Stimulated activated CD4-positive, alpha-beta T cell treated with anti-CD3 and anti-CD28 coated beads, Interleukin-15, amount 100 ng/mL, for 24 hours (primary cell): ENCODE data around the gene ARFGEF2.
"Not testable (repeated sequence)": the region's sequence is repeated elsewhere in the genome, so short reads cannot be mapped to it uniquely, and the experiment has no call there.

Experiments
- DNase-seq: peaks from one replicate; pipeline ENCODE4 v3.0.0-alpha.2; 2020

The ARFGEF2 gene

DNA sequence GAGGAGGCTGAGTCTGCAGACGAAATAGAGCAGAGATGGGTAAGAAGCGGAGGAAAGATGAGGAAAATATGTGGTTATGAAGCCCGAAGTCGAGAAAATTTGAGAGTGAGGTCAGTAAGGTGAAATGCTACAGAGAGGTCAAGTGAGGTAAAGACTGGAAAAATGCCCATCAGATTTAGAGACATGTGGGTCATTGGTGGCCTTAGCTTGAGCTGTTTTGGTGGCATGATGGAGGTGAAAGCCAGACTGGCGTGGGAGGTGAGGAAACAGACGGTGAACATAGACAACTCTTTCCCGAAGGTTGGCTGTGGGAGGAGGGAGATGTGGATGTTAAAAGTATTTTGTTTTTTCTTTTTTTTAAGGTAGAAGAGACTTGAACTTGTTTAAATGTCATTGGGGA lies 9.4 kb downstream of the ARFGEF2 start:
- no peak for DNase-seq

- DNase-seq: no peak
Observed at GRCh38 chr20:48931527-48932374, 10.2 kb downstream of the ARFGEF2 start.

DNA sequence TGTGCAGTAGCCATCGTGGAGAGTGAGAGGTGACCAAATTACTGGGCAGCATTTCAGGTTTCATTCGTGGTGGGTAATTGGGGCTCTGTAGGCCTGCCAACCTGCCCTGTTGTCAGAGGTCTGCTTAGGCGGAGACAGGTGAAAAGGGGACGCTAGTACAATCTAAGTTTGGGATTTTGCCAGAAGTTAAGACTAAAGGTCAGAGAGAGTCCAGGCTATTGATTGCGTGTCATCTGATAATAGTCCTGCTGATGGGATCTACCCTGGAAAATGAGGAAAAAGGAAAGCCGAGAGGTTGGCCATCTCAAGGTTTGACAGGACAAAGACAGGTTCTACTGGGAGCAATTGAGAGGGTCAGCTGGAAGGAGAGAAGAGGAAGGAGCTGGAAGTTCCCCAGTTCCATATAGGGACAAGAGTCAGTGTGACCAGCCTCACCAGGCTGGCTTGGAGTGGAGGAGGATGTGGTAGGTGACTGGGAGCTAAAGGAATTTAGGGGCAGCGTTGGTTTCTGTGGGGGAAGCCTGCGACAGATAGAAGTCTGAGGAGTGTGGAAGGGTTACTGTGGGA lies 10.9 kb downstream of the ARFGEF2 start:
- DNase-seq: no peak

DNA sequence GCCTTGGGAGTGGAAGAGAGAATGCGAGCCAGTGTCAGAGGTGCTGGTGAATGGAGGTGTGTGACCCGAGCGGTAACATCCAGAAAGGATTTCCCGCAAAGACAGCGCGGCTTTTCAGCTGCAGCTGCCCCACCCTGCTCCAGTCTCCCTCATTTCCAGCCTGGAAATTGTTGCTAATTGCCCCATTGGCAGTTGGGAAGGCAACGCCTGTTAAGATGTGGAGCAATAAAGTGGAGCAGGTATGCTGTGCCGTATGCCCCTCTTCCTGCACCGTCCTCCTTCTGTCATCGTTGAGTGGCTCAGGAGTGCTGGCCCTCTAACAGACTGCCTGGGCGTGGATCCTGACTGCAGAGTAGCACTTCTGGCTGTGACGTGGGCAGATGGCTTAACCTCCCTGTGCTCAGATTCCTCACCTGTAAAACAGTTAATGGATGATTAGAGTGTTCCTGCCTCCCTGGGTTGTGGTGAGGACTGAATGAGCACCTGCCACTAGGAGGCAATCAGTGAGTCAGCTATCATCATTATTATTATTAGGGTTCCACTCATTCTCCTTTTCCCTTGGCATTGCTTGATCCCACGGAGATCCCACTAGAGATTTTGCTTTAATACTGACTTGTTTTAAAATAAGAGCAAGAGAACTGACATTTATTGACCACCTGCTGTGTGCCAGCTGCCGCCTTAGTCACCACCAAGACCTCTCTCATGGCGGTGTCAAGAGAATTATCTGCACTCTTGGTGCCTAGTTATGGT lies 11.7 kb downstream of the ARFGEF2 start:
- no peak for DNase-seq

DNA sequence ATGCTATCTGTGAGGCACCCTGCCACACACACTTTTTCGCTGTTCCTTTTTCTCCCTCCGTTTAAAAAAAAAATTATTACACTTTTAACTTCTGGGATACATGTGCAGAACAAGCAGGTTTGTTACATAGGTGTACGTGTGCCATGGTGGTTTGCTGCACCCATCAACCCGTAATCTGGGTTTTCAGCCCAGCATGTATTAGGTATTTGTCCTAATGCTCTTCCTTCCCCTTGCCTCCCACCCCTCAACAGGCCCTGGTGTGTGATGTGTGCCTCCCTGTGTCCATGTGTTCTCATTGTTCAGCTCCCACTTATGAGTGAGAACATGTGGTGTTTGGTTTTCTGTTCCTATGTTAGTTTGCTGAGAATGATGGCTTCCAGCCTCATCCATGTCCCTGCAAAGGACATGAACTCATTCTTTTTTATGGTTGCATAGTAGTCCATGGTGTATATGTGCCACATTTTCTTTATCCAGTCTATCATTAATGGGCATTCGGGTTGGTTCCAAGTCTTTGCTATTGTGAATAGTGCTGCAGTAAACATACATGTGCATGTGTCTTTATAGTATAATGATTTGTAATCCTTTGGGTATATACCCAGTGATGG lies 12.9 kb downstream of the ARFGEF2 start:
- not testable (repeated sequence) for DNase-seq

- not testable (repeated sequence) for DNase-seq
Observed at GRCh38 chr20:48934966-48935365, 13.5 kb downstream of the ARFGEF2 start.

- DNase-seq: not testable (repeated sequence)
Observed at GRCh38 chr20:48936178-48936577, 14.7 kb downstream of the ARFGEF2 start.

DNA sequence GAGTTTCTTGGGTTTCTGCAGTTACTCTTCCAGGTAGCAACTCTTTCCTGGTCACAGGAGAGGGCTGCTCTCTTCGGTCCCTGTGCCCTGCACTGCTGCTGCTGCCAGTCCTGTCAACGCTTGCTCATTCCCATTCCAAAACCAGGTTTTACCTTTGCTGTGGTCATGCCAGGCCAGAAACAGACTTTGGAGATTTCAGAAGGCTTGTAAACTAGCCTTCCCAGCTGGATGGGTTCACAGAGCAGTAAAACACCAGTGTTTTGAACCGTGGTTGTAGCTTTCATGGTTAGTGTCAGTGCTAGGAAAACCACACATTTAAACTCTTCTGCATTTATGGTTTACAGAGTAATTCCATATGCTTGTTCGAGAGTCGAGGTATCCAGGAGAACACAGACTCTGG lies 16.2 kb downstream of the ARFGEF2 start:
- DNase-seq: no peak

GRCh38 chr20:48938670-48939069 lies 17.2 kb downstream of the ARFGEF2 start:
- no peak for DNase-seq

DNA sequence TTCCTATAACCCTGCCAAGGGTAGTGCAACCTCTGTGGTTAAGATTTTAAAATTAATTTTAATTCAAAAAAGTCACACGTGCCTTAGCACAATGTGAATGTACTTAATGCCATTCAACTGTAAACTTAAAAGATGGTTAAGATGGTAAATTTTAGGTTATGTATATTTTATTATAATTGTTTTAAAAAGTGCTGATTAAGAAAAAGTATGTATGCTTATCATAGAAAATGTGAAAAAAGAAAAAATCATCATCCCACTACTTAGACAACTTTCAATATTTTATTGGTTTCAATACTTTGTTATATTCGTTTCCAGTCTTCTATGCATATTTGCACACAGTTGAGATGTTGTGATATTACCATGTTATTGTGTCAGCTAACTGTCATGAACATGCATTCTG lies 18.7 kb downstream of the ARFGEF2 start:
- no peak for DNase-seq

DNA sequence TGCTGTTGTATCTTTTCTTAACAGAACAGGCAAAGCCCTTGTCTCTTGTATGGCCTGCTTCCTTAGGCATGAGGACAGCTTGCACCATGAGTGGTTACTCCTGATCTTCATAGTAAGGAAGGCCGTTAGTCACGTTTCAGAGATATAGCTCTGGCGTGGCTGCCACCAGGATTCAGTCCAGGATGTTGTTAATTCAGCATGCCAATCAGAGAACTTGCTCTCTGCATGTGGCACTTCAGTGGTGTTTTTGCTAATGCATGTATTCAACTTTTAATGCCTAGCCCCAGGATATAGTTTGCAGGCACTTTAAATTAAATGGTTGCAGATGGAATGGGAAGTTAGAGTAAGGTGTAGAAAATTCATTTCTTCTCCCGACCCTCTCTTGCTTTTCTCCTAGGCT lies 20.0 kb downstream of the ARFGEF2 start:
- no peak for DNase-seq

- DNase-seq: no peak
Observed at GRCh38 chr20:48942730-48943129, 21.2 kb downstream of the ARFGEF2 start.

GRCh38 chr20:48944663-48945297 lies 23.3 kb downstream of the ARFGEF2 start:
- DNase-seq: no peak

GRCh38 chr20:48945840-48946514 lies 24.5 kb downstream of the ARFGEF2 start:
- DNase-seq: no peak

GRCh38 chr20:48948612-48949011 lies 27.1 kb downstream of the ARFGEF2 start:
- no peak for DNase-seq

GRCh38 chr20:48949304-48950170 lies 28.0 kb downstream of the ARFGEF2 start:
- no peak for DNase-seq

GRCh38 chr20:48951041-48951440 lies 29.5 kb downstream of the ARFGEF2 start:
- no peak for DNase-seq

DNA sequence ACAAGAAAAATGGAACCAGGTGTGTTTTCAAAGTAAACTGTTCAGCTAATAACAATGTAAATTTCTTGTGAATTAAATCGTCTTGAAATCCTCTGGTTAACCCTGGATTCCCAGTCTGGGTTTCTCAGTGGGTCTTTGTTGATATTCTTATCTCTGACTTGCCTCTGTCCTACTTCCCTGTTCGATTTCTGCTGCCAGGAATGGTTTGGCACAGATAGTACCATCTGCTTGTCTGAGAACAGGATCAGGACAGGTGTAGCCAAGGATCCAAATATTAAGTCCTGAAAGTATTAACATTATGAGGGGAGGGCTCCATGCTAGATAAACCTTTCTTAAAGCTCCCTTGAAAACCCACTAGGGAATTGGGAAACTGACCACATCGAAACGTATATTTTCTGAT lies 30.1 kb downstream of the ARFGEF2 start:
- no peak for DNase-seq

- DNase-seq: no peak
Observed at GRCh38 chr20:48952656-48953055, 31.1 kb downstream of the ARFGEF2 start.

GRCh38 chr20:48953653-48954052 lies 32.1 kb downstream of the ARFGEF2 start:
- DNase-seq: no peak

- DNase-seq: no peak
Observed at GRCh38 chr20:48956052-48956451, 34.5 kb downstream of the ARFGEF2 start.
